ENCODE data around the gene IREB2. TPM values are rescaled to one million over a fixed set of nuclear protein-coding genes. Genes with fewer than 3 reads are reported as not detected.

Gene IREB2
- total and polyA plus RNA-seq, 3 experiments from 2014 or later: 18.5 to 69.3 (median 62.2) TPM

DNA sequence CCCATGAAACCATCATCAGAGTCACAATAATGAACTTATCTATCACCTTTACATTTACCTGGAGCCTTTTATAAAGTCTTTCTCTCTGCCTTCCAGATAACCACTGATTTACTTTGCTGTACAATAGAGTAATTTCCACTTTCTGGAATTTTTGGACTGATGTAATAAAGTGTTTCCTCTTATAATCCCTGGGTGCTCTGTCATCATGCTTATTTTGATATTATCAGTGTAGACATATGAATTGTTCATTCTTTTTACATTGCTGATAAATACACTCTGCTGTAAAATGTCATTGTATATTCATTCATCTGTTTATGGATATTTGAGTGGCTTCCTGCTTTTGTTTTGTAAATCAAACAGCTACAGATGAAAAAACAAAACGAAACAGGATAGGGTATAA lies 27.0 kb upstream of the IREB2 start:
- H3K9me3 Mint-ChIP-seq: no peaks in the 10 kb centered on the region
- no peaks in the 10 kb centered on the region for H3K4me1 Mint-ChIP-seq
- no peaks in the 10 kb centered on the region for H3K36me3 Mint-ChIP-seq
- Histone ChIP-seq H3K9me3 (ENCODE audit: low read length) (no peaks in the 10 kb centered on the region), H3K4me1 (ENCODE audit: insufficient read depth, low read length) (no peaks in the 10 kb centered on the region), H3K27ac (ENCODE audit: low read depth, low read length) (no peak overlapping the region), H3K27me3 (ENCODE audit: insufficient read depth, low read length, poor library complexity, severe bottlenecking) (peaks cover 3% of the 10 kb centered on the region), H3K36me3 (ENCODE audit: insufficient read depth, low read length) (no peaks in the 10 kb centered on the region), H3K4me3 (ENCODE audit: low read length) (no peak overlapping the region)
- H3K4me3 Mint-ChIP-seq: no peak overlapping the region
- DNase-seq: no peak
- no peak overlapping the region for H3K27ac Mint-ChIP-seq
- ChIA-PET CTCF (interaction anchor here (3.6 kb wide), 1 partner anchor 11 kb away, joined by 11 read pairs; no protein-coding TSS in a partner anchor), POLR2A (no interaction called here)
- H3K27me3 Mint-ChIP-seq: peaks cover 6 to 25% of the 10 kb centered on the region in 2 donors

GRCh38 chr15:78414621-78415250 lies 23.3 kb upstream of the IREB2 start:
- no peaks in the 10 kb centered on the region for H3K36me3 Mint-ChIP-seq
- DNase-seq: no peak
- no peaks in the 10 kb centered on the region for H3K36me3 ChIP-seq (ENCODE audit: insufficient read depth, low read length)
- no peak overlapping the region for H3K4me3 ChIP-seq (ENCODE audit: low read length)
- ChIA-PET CTCF (no interaction called here), POLR2A (no interaction called here)
- H3K4me3 Mint-ChIP-seq: no peak overlapping the region
- no peaks in the 10 kb centered on the region for H3K9me3 ChIP-seq (ENCODE audit: low read length)
- no peak overlapping the region for H3K27ac ChIP-seq (ENCODE audit: low read depth, low read length)
- no peak overlapping the region for H3K27ac Mint-ChIP-seq
- no peaks in the 10 kb centered on the region for H3K4me1 ChIP-seq (ENCODE audit: insufficient read depth, low read length)
- no peaks in the 10 kb centered on the region for H3K4me1 Mint-ChIP-seq
- H3K9me3 Mint-ChIP-seq: no peaks in the 10 kb centered on the region
- peaks cover 3% of the 10 kb centered on the region for H3K27me3 ChIP-seq (ENCODE audit: insufficient read depth, low read length, poor library complexity, severe bottlenecking)
- peaks cover 2 to 13% of the 10 kb centered on the region in 2 donors for H3K27me3 Mint-ChIP-seq

DNA sequence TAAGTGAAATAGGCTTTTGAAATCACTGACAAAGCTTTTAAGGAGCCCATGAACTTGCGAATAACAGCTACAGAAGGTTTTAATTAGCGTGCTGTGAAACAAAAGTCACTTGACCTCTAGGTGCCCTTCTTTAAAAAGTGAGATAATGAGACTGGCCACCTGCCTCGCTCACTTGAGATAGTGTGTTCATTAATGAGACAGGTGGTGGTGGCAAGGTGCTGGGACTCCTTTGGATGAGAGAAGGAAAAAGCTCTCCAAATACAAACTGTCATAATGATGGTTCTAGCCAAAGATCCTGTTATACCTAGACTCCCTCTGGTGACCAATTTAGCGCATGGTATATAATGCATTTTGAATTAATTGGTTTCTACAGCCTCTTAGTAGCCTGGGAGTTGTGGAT lies 22.7 kb upstream of the IREB2 start:
- no peak overlapping the region for H3K27ac Mint-ChIP-seq
- H3K4me3 ChIP-seq (ENCODE audit: low read length): no peak overlapping the region
- ChIA-PET POLR2A (no interaction called here), CTCF (no interaction called here)
- no peaks in the 10 kb centered on the region for H3K9me3 Mint-ChIP-seq
- H3K36me3 ChIP-seq (ENCODE audit: insufficient read depth, low read length): no peaks in the 10 kb centered on the region
- H3K4me1 Mint-ChIP-seq: no peaks in the 10 kb centered on the region
- H3K27me3 Mint-ChIP-seq: peaks cover 2 to 12% of the 10 kb centered on the region in 2 donors
- no peaks in the 10 kb centered on the region for H3K9me3 ChIP-seq (ENCODE audit: low read length)
- no peaks in the 10 kb centered on the region for H3K4me1 ChIP-seq (ENCODE audit: insufficient read depth, low read length)
- H3K27me3 ChIP-seq (ENCODE audit: insufficient read depth, low read length, poor library complexity, severe bottlenecking): peaks cover 3% of the 10 kb centered on the region
- H3K4me3 Mint-ChIP-seq: no peak overlapping the region
- DNase-seq: no peak
- no peaks in the 10 kb centered on the region for H3K36me3 Mint-ChIP-seq
- H3K27ac ChIP-seq (ENCODE audit: low read depth, low read length): no peak overlapping the region

GRCh38 chr15:78417754-78418630 lies 20.0 kb upstream of the IREB2 start:
- no peak overlapping the region for H3K4me3 Mint-ChIP-seq
- H3K27me3 Mint-ChIP-seq: peaks cover 2 to 5% of the 10 kb centered on the region in 2 donors
- Histone ChIP-seq H3K36me3 (ENCODE audit: insufficient read depth, low read length) (no peaks in the 10 kb centered on the region), H3K4me3 (ENCODE audit: low read length) (no peak overlapping the region), H3K9me3 (ENCODE audit: low read length) (no peaks in the 10 kb centered on the region), H3K4me1 (ENCODE audit: insufficient read depth, low read length) (no peaks in the 10 kb centered on the region), H3K27ac (ENCODE audit: low read depth, low read length) (no peak overlapping the region), H3K27me3 (ENCODE audit: insufficient read depth, low read length, poor library complexity, severe bottlenecking) (no peaks in the 10 kb centered on the region)
- H3K4me1 Mint-ChIP-seq: peaks cover 2 to 6% (median 4%) of the 10 kb centered on the region in 3 donors
- no peak for DNase-seq
- H3K36me3 Mint-ChIP-seq: no peaks in the 10 kb centered on the region
- POLR2A ChIA-PET: no interaction called here
- no peak overlapping the region for H3K27ac Mint-ChIP-seq
- H3K9me3 Mint-ChIP-seq: no peaks in the 10 kb centered on the region
- CTCF ChIA-PET: interaction anchor here (1.6 kb wide), 1 partner anchor 10 kb away, joined by 3 read pairs; no protein-coding TSS in a partner anchor

DNA sequence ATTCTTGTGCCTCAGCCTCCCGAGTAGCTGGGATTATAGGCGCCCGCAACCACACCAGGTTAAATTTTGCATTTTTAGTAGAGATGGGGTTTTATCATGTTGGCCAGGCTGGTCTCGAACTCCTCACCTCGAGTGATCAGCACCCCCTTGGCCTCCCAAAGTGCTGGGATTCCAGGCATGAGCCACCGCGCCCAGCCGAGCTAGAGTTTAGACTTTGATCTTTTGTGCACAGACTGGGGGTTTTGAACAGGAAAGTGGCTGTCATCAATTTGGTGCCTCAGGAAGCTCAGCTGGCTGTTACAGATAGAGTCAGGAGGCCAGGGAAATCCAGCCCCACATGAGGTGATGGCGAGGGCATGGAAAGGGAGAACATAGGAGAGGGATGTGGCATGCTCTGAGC lies 19.3 kb upstream of the IREB2 start:
- H3K4me1 ChIP-seq (ENCODE audit: insufficient read depth, low read length): no peaks in the 10 kb centered on the region
- no peaks in the 10 kb centered on the region for H3K36me3 ChIP-seq (ENCODE audit: insufficient read depth, low read length)
- H3K27ac ChIP-seq (ENCODE audit: low read depth, low read length): no peak overlapping the region
- no peak overlapping the region for H3K27ac Mint-ChIP-seq
- ChIA-PET POLR2A (no interaction called here), CTCF (interaction anchor here (1.6 kb wide), 1 partner anchor 11 kb away, joined by 3 read pairs; no protein-coding TSS in a partner anchor)
- H3K27me3 ChIP-seq (ENCODE audit: insufficient read depth, low read length, poor library complexity, severe bottlenecking): no peaks in the 10 kb centered on the region
- H3K36me3 Mint-ChIP-seq: no peaks in the 10 kb centered on the region
- H3K9me3 Mint-ChIP-seq: no peaks in the 10 kb centered on the region
- no peak for DNase-seq
- no peaks in the 10 kb centered on the region for H3K9me3 ChIP-seq (ENCODE audit: low read length)
- no peak overlapping the region for H3K4me3 Mint-ChIP-seq
- H3K4me1 Mint-ChIP-seq: peaks cover 2 to 7% (median 4%) of the 10 kb centered on the region in 3 donors
- H3K27me3 Mint-ChIP-seq: peaks cover 2 to 5% of the 10 kb centered on the region in 2 donors
- H3K4me3 ChIP-seq (ENCODE audit: low read length): no peak overlapping the region

GRCh38 chr15:78419367-78419766 lies 18.6 kb upstream of the IREB2 start:
- Histone ChIP-seq H3K27ac (ENCODE audit: low read depth, low read length) (no peak overlapping the region), H3K36me3 (ENCODE audit: insufficient read depth, low read length) (no peaks in the 10 kb centered on the region), H3K4me1 (ENCODE audit: insufficient read depth, low read length) (no peaks in the 10 kb centered on the region), H3K9me3 (ENCODE audit: low read length) (no peaks in the 10 kb centered on the region), H3K4me3 (ENCODE audit: low read length) (no peak overlapping the region), H3K27me3 (ENCODE audit: insufficient read depth, low read length, poor library complexity, severe bottlenecking) (no peaks in the 10 kb centered on the region)
- H3K36me3 Mint-ChIP-seq: no peaks in the 10 kb centered on the region
- peaks cover 2 to 7% (median 4%) of the 10 kb centered on the region in 3 donors for H3K4me1 Mint-ChIP-seq
- no peak overlapping the region for H3K27ac Mint-ChIP-seq
- no peak overlapping the region for H3K4me3 Mint-ChIP-seq
- DNase-seq: no peak
- CTCF ChIA-PET: no interaction called here
- H3K9me3 Mint-ChIP-seq: no peaks in the 10 kb centered on the region
- POLR2A ChIA-PET: no interaction called here
- H3K27me3 Mint-ChIP-seq: peaks cover 4 to 6% of the 10 kb centered on the region in 2 donors

- Histone ChIP-seq H3K36me3 (ENCODE audit: insufficient read depth, low read length) (no peaks in the 10 kb centered on the region), H3K9me3 (ENCODE audit: low read length) (no peaks in the 10 kb centered on the region), H3K27ac (ENCODE audit: low read depth, low read length) (no peak overlapping the region), H3K27me3 (ENCODE audit: insufficient read depth, low read length, poor library complexity, severe bottlenecking) (no peaks in the 10 kb centered on the region), H3K4me1 (ENCODE audit: insufficient read depth, low read length) (no peaks in the 10 kb centered on the region), H3K4me3 (ENCODE audit: low read length) (no peak overlapping the region)
- DNase-seq: no peak
- Mint-ChIP-seq H3K4me3 (no peak overlapping the region), H3K27ac (no peak overlapping the region), H3K27me3 (peaks cover 4 to 9% of the 10 kb centered on the region in 2 donors), H3K4me1 (peaks cover 2 to 7% (median 5%) of the 10 kb centered on the region in 3 donors), H3K36me3 (no peaks in the 10 kb centered on the region), H3K9me3 (no peaks in the 10 kb centered on the region)
- CTCF ChIA-PET: no interaction called here
- POLR2A ChIA-PET: no interaction called here
Measured at GRCh38 chr15:78420220-78420619, 17.8 kb upstream of the IREB2 start.

GRCh38 chr15:78420766-78421165 lies 17.2 kb upstream of the IREB2 start:
- Mint-ChIP-seq H3K9me3 (no peaks in the 10 kb centered on the region), H3K27me3 (peaks cover 4 to 12% of the 10 kb centered on the region in 2 donors), H3K4me3 (no peak overlapping the region), H3K4me1 (peaks cover 2 to 12% (median 11%) of the 10 kb centered on the region in 3 donors), H3K27ac (no peak overlapping the region), H3K36me3 (no peaks in the 10 kb centered on the region)
- Histone ChIP-seq H3K27me3 (ENCODE audit: insufficient read depth, low read length, poor library complexity, severe bottlenecking) (no peaks in the 10 kb centered on the region), H3K27ac (ENCODE audit: low read depth, low read length) (no peak overlapping the region), H3K9me3 (ENCODE audit: low read length) (no peaks in the 10 kb centered on the region), H3K4me1 (ENCODE audit: insufficient read depth, low read length) (no peaks in the 10 kb centered on the region), H3K36me3 (ENCODE audit: insufficient read depth, low read length) (no peaks in the 10 kb centered on the region), H3K4me3 (ENCODE audit: low read length) (no peak overlapping the region)
- POLR2A ChIA-PET: no interaction called here
- CTCF ChIA-PET: interaction anchor here (3.7 kb wide), 1 partner anchor 15 kb away, joined by 37 read pairs; the partner anchor contains the start of gene IREB2
- no peak for DNase-seq
